K562 (cell line): ENCODE measurements around the gene DENND4C. TPM values are rescaled to one million over a fixed set of nuclear protein-coding genes. Genes with fewer than 3 reads are reported as not detected.
"Not testable (repeated sequence)": the region's sequence is repeated elsewhere in the genome, so short reads cannot be mapped to it uniquely, and the experiment has no call there.

ENCODE experiments used
- ATAC-seq: fragments of 200-7000 bp; cut with Tn5 transposase; 3 replicates; pipeline ENCODE4 v1.9.1; 2020; ENCODE audit warnings: moderate library complexity
- BruUV-seq: library from RNA; stranded (reverse); fragments of 400-500 nt; replicated peaks from 2 replicates; lab custom pipeline; 2021; lab: Mats Ljungman, UMichigan
- CTCF ChIA-PET: fragments of 300-600 bp; formaldehyde crosslinking; extraction: SDS; loops from one replicate; lab custom pipeline; 2021; ENCODE audit warnings: low intra/inter-chr PET ratio; lab: Yijun Ruan, JAX
- POLR2A ChIA-PET: fragments of 300-600, 350-650 bp; sonication (Branson Sonifier 250); formaldehyde crosslinking; extraction: SDS; loops from one replicate; lab custom pipeline; 2021; ENCODE audit warnings: antibody characterized with exemption, inconsistent platforms; lab: Yijun Ruan, JAX
- DNase-seq, 4 experiments: peaks; one replicate each; pipeline versions ENCODE4 v3.0.0 to v3.0.0-alpha.2; 2011 to 2018; ENCODE audit warnings: low spot score in 3 of 4, mixed read lengths in 3 of 4; ENCODE audit errors: extremely low read depth in 1 of 4
- FAIRE-seq: peaks from 2 replicates; lab custom pipeline; 2011; peaks lifted over from hg19 to GRCh38; lab: Jason Lieb, UNC
- H2AFZ ChIP-seq: 2 replicates; pipeline ENCODE4 v1.6.0; 2011; ENCODE audit warnings: low read depth, low read length, control low read depth, inconsistent platforms
- H3K27ac ChIP-seq: fragments of 200-600 bp; 3 replicates; pipeline ENCODE4 v1.8.0; 2011; ENCODE audit warnings: low read depth, mild to moderate bottlenecking, control low read depth, inconsistent platforms, low read length, moderate library complexity, mixed read lengths; ENCODE audit errors: extremely low read depth
- H3K27me3 ChIP-seq, 2 experiments: fragments of 300-600 bp in 1 of 2; 2 replicates in 1 of 2; 3 replicates in 1 of 2; pipeline versions ENCODE4 v1.6.0 to v1.8.0; 2011; ENCODE audit warnings: inconsistent platforms in 2 of 2, low read length in 2 of 2, mild to moderate bottlenecking in 1 of 2, mixed read lengths in 1 of 2, moderate library complexity in 1 of 2; ENCODE audit not compliant: control insufficient read depth in 2 of 2, insufficient read depth in 2 of 2
- H3K36me3 ChIP-seq: fragments of 300-600 bp; 3 replicates; pipeline ENCODE4 v1.8.0; 2011; ENCODE audit warnings: mild to moderate bottlenecking, low read length, inconsistent platforms; ENCODE audit not compliant: control insufficient read depth, insufficient read depth
- H3K4me1 ChIP-seq, 2 experiments: fragments of 200-600 bp in 1 of 2; replicated peaks in 1 of 2; 2 replicates in 1 of 2; 3 replicates in 1 of 2; pipeline versions ENCODE4 v1.5.1 to v1.8.0; 2011; ENCODE audit warnings: inconsistent platforms in 2 of 2, low read length in 2 of 2, mild to moderate bottlenecking in 1 of 2, mixed read lengths in 1 of 2, moderate library complexity in 1 of 2; ENCODE audit not compliant: control insufficient read depth in 2 of 2, insufficient read depth in 2 of 2
- H3K4me2 ChIP-seq: 2 replicates; pipeline ENCODE4 v1.6.1; 2011; ENCODE audit warnings: low read length, control low read depth, inconsistent platforms, mixed read lengths; ENCODE audit not compliant: insufficient read depth
- H3K4me3 ChIP-seq: fragments of 200-600 bp; sonication (generic), shearing (Covaris generic); 2 replicates; pipeline ENCODE4 v1.5.1; 2016; ENCODE audit warnings: control low read depth, inconsistent platforms
- H3K79me2 ChIP-seq: fragments of 200-600 bp; 3 replicates; pipeline ENCODE4 v1.8.0; 2011; ENCODE audit warnings: low read length, inconsistent platforms; ENCODE audit not compliant: control insufficient read depth, insufficient read depth
- H3K9ac ChIP-seq, 2 experiments: 2 replicates each; pipeline versions ENCODE4 v1.6.0 to v1.6.1; 2011; ENCODE audit warnings: low read depth in 2 of 2, low read length in 2 of 2, control low read depth in 1 of 2, inconsistent platforms in 1 of 2, mild to moderate bottlenecking in 1 of 2, mixed read lengths in 1 of 2; ENCODE audit not compliant: insufficient read depth in 1 of 2
- H3K9me1 ChIP-seq: one replicate; pipeline ENCODE4 v1.6.0; 2011; ENCODE audit warnings: inconsistent platforms, mild to moderate bottlenecking, low read length, moderate library complexity; ENCODE audit not compliant: control insufficient read depth, insufficient read depth
- H3K9me3 ChIP-seq: replicated peaks from 2 replicates; pipeline ENCODE4 v1.5.1; 2011; ENCODE audit warnings: low read depth, low read length, inconsistent platforms; ENCODE audit not compliant: control insufficient read depth, insufficient read depth
- H4K20me1 ChIP-seq: replicated peaks from 2 replicates; pipeline ENCODE4 v1.6.1; 2011; ENCODE audit warnings: low read length, inconsistent platforms, mixed read lengths; ENCODE audit not compliant: control insufficient read depth, insufficient read depth
- BCOR ChIP-seq: fragments of 450-650 bp; IDR thresholded peaks from 2 replicates; pipeline ENCODE4 v1.6.1; 2016
- EHMT2 ChIP-seq: fragments of 450-650 bp; IDR thresholded peaks from 2 replicates; pipeline ENCODE4 v1.6.1; 2018; ENCODE audit warnings: antibody characterized with exemption
- MIER1 ChIP-seq: fragments of 450-650 bp; IDR thresholded peaks from 2 replicates; pipeline ENCODE4 v1.6.1; 2016; ENCODE audit warnings: antibody characterized with exemption, mild to moderate bottlenecking, low read depth
- REST ChIP-seq, 2 experiments: fragments of 450-650 bp; formaldehyde crosslinking in 1 of 2; IDR thresholded peaks; 2 replicates each; pipeline versions ENCODE4 v1.4.0 to v1.6.1; 2014 to 2020; ENCODE audit warnings: mild to moderate bottlenecking in 2 of 2, borderline replicate concordance in 1 of 2, low read depth in 1 of 2
- ZNF146 ChIP-seq: IDR thresholded peaks from one replicate; pipeline ENCODE4 v1.6.1; 2018; ENCODE audit warnings: missing compliant biosample characterization; ENCODE audit not compliant: unreplicated experiment
- WGBS: fragments of 100-300 bp; shearing (Covaris generic); methylation state at CpG from one replicate; pipeline ENCODE4 v1.1.6; 2016; ENCODE audit warnings: low coverage, mixed read lengths; ENCODE audit not compliant: insufficient coverage; ENCODE audit errors: missing lambda C conversion rate; 5-methylcytosine and 5-hydroxymethylcytosine counted together
- in situ Hi-C: fragments of 300-500 bp; cut with MboI; formaldehyde crosslinking; loops from 4 replicates; pipeline ENCODE4 v1.15.0; 2018; ENCODE audit warnings: inconsistent platforms, mixed read lengths
- intact Hi-C: fragments of 100-400 bp; cut with micrococcal nuclease; formaldehyde crosslinking; loops from 2 replicates; pipeline ENCODE4 v1.14.2; 2022
- polyA plus RNA-seq, 8 experiments: library from polyadenylated mRNA; depleted of rRNA in 4 of 8; stranded (reverse) in 5 of 8; unstranded in 3 of 8; fragments of >200 nt; fragmentation: Nextera tagmentation in 2 of 8; fragmentation: Illumina TruSeq in 1 of 8; extraction: Ambion mirVana in 2 of 8; extraction: Trizol in 1 of 8; gene quantifications; 2 replicates each; pipeline versions ENCODE4 v1.2.1 to v1.2.3, GENCODE V29; 2011 to 2014; ENCODE audit warnings: inconsistent platforms in 1 of 8, missing spikeins in 1 of 8
- total RNA-seq, 7 experiments: library from RNA; depleted of rRNA in 6 of 7; stranded (reverse); fragments of >200 nt in 6 of 7; fragmentation: Illumina TruSeq in 2 of 7; extraction: Trizol in 2 of 7; gene quantifications; 2 replicates each; pipeline versions ENCODE4 v1.2.1 to v1.2.3, GENCODE V29; 2011 to 2021; ENCODE audit warnings: low replicate concordance in 1 of 7

DENND4C gene
- total and polyA plus RNA-seq, 9 of the 15 experiments (the other 6 are each of a cell fraction or from before 2014, with no cell fraction given), result 4.8 to 31.8 (median 13.9) TPM

GRCh38 chr9:19265602-19266001 lies 35.1 kb downstream of the DENND4C start:
- H3K27ac ChIP-seq, DNase-seq, H4K20me1 ChIP-seq, ATAC-seq, H3K9me3 ChIP-seq, POLR2A ChIA-PET, H3K36me3 ChIP-seq, CTCF ChIA-PET, H3K4me1 ChIP-seq, H3K4me2 ChIP-seq, H3K27me3 ChIP-seq, intact Hi-C loops, H2AFZ ChIP-seq, FAIRE-seq, in situ Hi-C loops, H3K9me1 ChIP-seq, BruUV-seq, H3K9ac ChIP-seq, H3K4me3 ChIP-seq: not testable (repeated sequence)
- WGBS, result 100% methylated on average over 1 of the region's 4 CpGs
- TF ChIP-seq ZNF146 (CRISPR knock-in tag), result peak; percentile 66
- 0 out of 2 replicates have a peak, but pooled peaks have one; percentile 39 for TF ChIP-seq BCOR
- H3K79me2 ChIP-seq, result peaks cover 64% of the 10 kb centered on the region

- H3K4me2 ChIP-seq, result not testable (repeated sequence)
Measured at GRCh38 chr9:19266778-19267384, 36.4 kb downstream of the DENND4C start.

More at GRCh38 chr9:19266778-19267384, 36.4 kb downstream of the DENND4C start:
- not testable (repeated sequence) for H3K4me1 ChIP-seq; H2AFZ ChIP-seq; TF ChIP-seq REST (CRISPR knock-in tag; IDR thresholded peaks at IDR 0.05; ENCODE audit: low read depth)
- TF ChIP-seq REST (IDR thresholded peaks at IDR 0.05; ENCODE audit: borderline replicate concordance) (peak; percentile 90), EHMT2 (peak; percentile 66), MIER1 (0 out of 2 replicates have a peak, but pooled peaks have one; percentile 52)
- TF ChIP-seq, all 486 proteins: peak for 3; not testable (repeated sequence) for 483
- H3K36me3 ChIP-seq, H4K20me1 ChIP-seq, FAIRE-seq, in situ Hi-C loops, H3K27ac ChIP-seq, H3K9me3 ChIP-seq, BruUV-seq, intact Hi-C loops, H3K4me3 ChIP-seq, H3K9me1 ChIP-seq, ATAC-seq, H3K9ac ChIP-seq, CTCF ChIA-PET, DNase-seq, H3K27me3 ChIP-seq, POLR2A ChIA-PET: not testable (repeated sequence)
- 64% methylated on average over 1 of the region's 3 CpGs for WGBS
- H3K79me2 ChIP-seq, result peaks cover 57% of the 10 kb centered on the region
